Endothelial cell of umbilical vein (primary cell): Measurements from ENCODE around the gene TPM2. TPM values are rescaled to one million over a fixed set of nuclear protein-coding genes. Genes with fewer than 3 reads are reported as not detected.

Experiments used
- BruUV-seq: library from RNA; stranded (reverse); fragments of 400-500 nt; replicated peaks from 2 replicates; lab custom pipeline; 2021; lab: Mats Ljungman, UMichigan
- CTCF ChIA-PET: fragments of 300-600, 350-600 bp; sonication (Branson Sonifier 250); formaldehyde crosslinking; loops from one replicate; lab custom pipeline; 2021; ENCODE audit warnings: antibody characterized with exemption, inconsistent platforms; lab: Charles Lee
- POLR2A ChIA-PET: fragments of 300-600, 350-600 bp; sonication (Branson Sonifier 250); formaldehyde crosslinking; loops from one replicate; lab custom pipeline; 2021; ENCODE audit warnings: antibody characterized with exemption, inconsistent platforms; lab: Charles Lee
- DNase-seq: peaks from one replicate; pipeline ENCODE4 v3.0.0-alpha.2; 2011; ENCODE audit warnings: low read depth, low spot score
- FAIRE-seq: peaks from 2 replicates; lab custom pipeline; 2011; peaks lifted over from hg19 to GRCh38; lab: Jason Lieb, UNC
- H2AFZ ChIP-seq: 2 replicates; pipeline ENCODE4 v1.6.0; 2012; ENCODE audit warnings: low read depth, low read length, control low read depth, inconsistent platforms
- H3K27ac ChIP-seq: 2 replicates; pipeline ENCODE4 v1.5.1; 2011; ENCODE audit warnings: low read depth, mild to moderate bottlenecking, control low read depth, low read length, moderate library complexity; ENCODE audit not compliant: insufficient read depth
- H3K27me3 ChIP-seq, 2 experiments: 2 replicates each; pipeline versions ENCODE4 v1.6.0 to v1.6.1; 2011; ENCODE audit warnings: low read length in 2 of 2, mixed read lengths in 1 of 2; ENCODE audit not compliant: control insufficient read depth in 2 of 2, insufficient read depth in 2 of 2
- H3K36me3 ChIP-seq, 2 experiments: 2 replicates in 1 of 2; 3 replicates in 1 of 2; pipeline ENCODE4 v1.5.1; 2011; ENCODE audit warnings: low read length in 2 of 2, mild to moderate bottlenecking in 1 of 2, moderate library complexity in 1 of 2; ENCODE audit not compliant: control insufficient read depth in 2 of 2, insufficient read depth in 2 of 2; ENCODE audit errors: extremely low read depth in 1 of 2
- H3K4me1 ChIP-seq: 3 replicates; pipeline ENCODE4 v1.5.1; 2011; ENCODE audit warnings: mild to moderate bottlenecking, low read length; ENCODE audit not compliant: control insufficient read depth, insufficient read depth; ENCODE audit errors: extremely low read depth
- H3K4me2 ChIP-seq: 2 replicates; pipeline ENCODE4 v1.6.1; 2011; ENCODE audit warnings: low read length, control low read depth, mixed read lengths; ENCODE audit not compliant: insufficient read depth
- H3K4me3 ChIP-seq, 3 experiments: fragments of 200-600 bp in 1 of 3; sonication (generic), shearing (Covaris generic) in 1 of 3; replicated peaks in 1 of 3; 2 replicates each; pipeline ENCODE4 v1.5.1; 2011 to 2016; ENCODE audit warnings: control low read depth in 3 of 3, low read length in 3 of 3, mild to moderate bottlenecking in 2 of 3, inconsistent platforms in 1 of 3, low read depth in 1 of 3, moderate library complexity in 1 of 3; ENCODE audit not compliant: insufficient read depth in 1 of 3
- H3K79me2 ChIP-seq: 2 replicates; pipeline ENCODE4 v1.6.0; 2012; ENCODE audit warnings: low read length, inconsistent platforms; ENCODE audit not compliant: control insufficient read depth, insufficient read depth
- H3K9ac ChIP-seq: replicated peaks from 2 replicates; pipeline ENCODE3; 2011; ENCODE audit warnings: low read length, control low read depth; ENCODE audit not compliant: insufficient read depth; ENCODE audit errors: extremely low read depth
- H3K9me1 ChIP-seq: replicated peaks from 3 replicates; pipeline ENCODE4 v1.6.0; 2011; ENCODE audit warnings: mild to moderate bottlenecking, low read length; ENCODE audit not compliant: control insufficient read depth, insufficient read depth; ENCODE audit errors: extremely low read depth
- H3K9me3 ChIP-seq: replicated peaks from 2 replicates; pipeline ENCODE4 v1.5.1; 2012; ENCODE audit warnings: low read length, inconsistent platforms; ENCODE audit not compliant: control insufficient read depth, insufficient read depth
- H4K20me1 ChIP-seq: replicated peaks from 2 replicates; pipeline ENCODE3; 2011; ENCODE audit warnings: mild to moderate bottlenecking, low read length; ENCODE audit not compliant: control insufficient read depth, insufficient read depth; ENCODE audit errors: extremely low read depth
- CTCF ChIP-seq, 2 donors: IDR thresholded peaks; 1 replicate in 1 of 2; 2 replicates in 1 of 2; pipeline ENCODE4 v1.5.1; 2011; ENCODE audit warnings: low read length in 2 of 2, mild to moderate bottlenecking in 2 of 2, moderate library complexity in 2 of 2, control low read depth in 1 of 2, inconsistent platforms in 1 of 2, low read depth in 1 of 2; ENCODE audit not compliant: insufficient read depth in 1 of 2; ENCODE audit errors: extremely low read depth in 1 of 2
- EZH2 ChIP-seq: IDR thresholded peaks from 2 replicates; pipeline ENCODE4 v1.6.1; 2012; ENCODE audit warnings: borderline replicate concordance, low read depth, mild to moderate bottlenecking, moderate library complexity, low read length, inconsistent platforms; ENCODE audit not compliant: severe bottlenecking
- GATA2 ChIP-seq: IDR thresholded peaks from 2 replicates; pipeline ENCODE4 v1.7.0; 2011; ENCODE audit warnings: low read depth, mild to moderate bottlenecking, moderate library complexity, mixed read lengths, low read length; ENCODE audit not compliant: insufficient read length, insufficient read depth
- JUN ChIP-seq: IDR thresholded peaks from 2 replicates; pipeline ENCODE4 v1.6.1; 2011; ENCODE audit warnings: borderline replicate concordance, low read depth; ENCODE audit not compliant: insufficient read length, insufficient read depth
- MYC ChIP-seq: IDR thresholded peaks from one replicate; pipeline ENCODE4 v1.6.1; 2011; ENCODE audit warnings: mild to moderate bottlenecking, low read depth, low read length
- POLR2AphosphoS5 ChIP-seq: IDR thresholded peaks from 2 replicates; pipeline ENCODE4 v1.6.1; 2012; ENCODE audit warnings: low read depth, mild to moderate bottlenecking, control low read depth, low read length, moderate library complexity; ENCODE audit not compliant: insufficient read depth
- dilution Hi-C: fragments of 300-500 bp; cut with MboI; formaldehyde crosslinking; loops from one replicate; pipeline ENCODE4 v1.15.0; 2019; ENCODE audit warnings: low sequenced_read_pairs; ENCODE audit not compliant: extremely low pct_ligation_motif_present
- intact Hi-C: fragments of 100-400 bp; cut with micrococcal nuclease; formaldehyde crosslinking; loops from one replicate; pipeline ENCODE4 v1.10.0; 2022
- polyA plus RNA-seq, 4 experiments: library from polyadenylated mRNA; depleted of rRNA in 3 of 4; stranded (reverse) in 3 of 4; unstranded in 1 of 4; fragments of >200 nt; gene quantifications; 2 replicates each; pipeline versions ENCODE4 v1.2.1 to v1.2.3, GENCODE V29; 2011 to 2012; ENCODE audit warnings: missing spikeins in 1 of 4
- total RNA-seq: library from RNA; stranded (reverse); gene quantifications from 2 replicates; pipeline ENCODE4 v1.2.3, GENCODE V29; 2021

Gene TPM2
- total and polyA plus RNA-seq, 2 donors (not counting 3 experiments of a cell fraction or from before 2014, with no cell fraction given): 144 to 279 TPM

GRCh38 chr9:35686222-35687203 is 3.2 kb downstream of the TPM2 start:
- Histone ChIP-seq H3K4me2 (no peak overlapping the region), H3K9me3 (no peaks in the 10 kb centered on the region), H3K27me3 (no peaks in the 10 kb centered on the region), H3K9me1 (no peaks in the 10 kb centered on the region), H3K27ac (no peak overlapping the region), H3K9ac (no peak overlapping the region), H2AFZ (no peak overlapping the region), H3K36me3 (peaks cover 8 to 26% of the 10 kb centered on the region in 2 experiments), H4K20me1 (no peaks in the 10 kb centered on the region), H3K79me2 (peaks cover 36% of the 10 kb centered on the region), H3K4me3 (no peak overlapping the region), H3K4me1 (peaks cover 28% of the 10 kb centered on the region)
- BruUV-seq: no TSS peak
- POLR2A ChIA-PET: no interaction called here
- TF ChIP-seq GATA2: no peak
- TF ChIP-seq POLR2AphosphoS5: no peak
- no peak for TF ChIP-seq MYC
- TF ChIP-seq EZH2: no peak
- TF ChIP-seq JUN: no peak
- dilution Hi-C loops (no loop called here), intact Hi-C loops (no loop called here)
- DNase-seq (no peak), FAIRE-seq (peak; percentile 33)
- CTCF ChIA-PET: interaction anchor here (1.1 to 13.5 kb wide), 3 partner anchors 8 to 25 kb away, joined by 3 to 227 read pairs (median 26); partner anchors contain the start of genes ARHGEF39, CCDC107 and RMRP

GRCh38 chr9:35685506-35685905 is 4.2 kb downstream of the TPM2 start:
- peaks cover 8 to 26% of the 10 kb centered on the region in 2 experiments for H3K36me3 ChIP-seq
- dilution Hi-C loops (no loop called here), intact Hi-C loops (no loop called here)
- no peaks in the 10 kb centered on the region for H3K9me1 ChIP-seq
- no peaks in the 10 kb centered on the region for H3K9me3 ChIP-seq
- no peaks in the 10 kb centered on the region for H3K27me3 ChIP-seq
- no peak for TF ChIP-seq CTCF (IDR thresholded peaks at IDR 0.05; ENCODE audit: extremely low read depth in 1 of 2, insufficient read depth in 1 of 2, low read depth in 1 of 2, low read length in 2 of 2)
- no peak overlapping the region for H3K9ac ChIP-seq
- POLR2A ChIA-PET: no interaction called here
- peaks cover 24% of the 10 kb centered on the region for H3K4me1 ChIP-seq
- BruUV-seq: no TSS peak
- H4K20me1 ChIP-seq: no peaks in the 10 kb centered on the region
- CTCF ChIA-PET: interaction anchor here (1.0 to 4.1 kb wide), 2 partner anchors 9 to 11 kb away, joined by 4 to 26 read pairs; no protein-coding TSS in a partner anchor
- H3K4me2 ChIP-seq: no peak overlapping the region
- H2AFZ ChIP-seq: no peak overlapping the region
- FAIRE-seq (no peak), DNase-seq (no peak)
- peaks cover 36% of the 10 kb centered on the region for H3K79me2 ChIP-seq
- H3K27ac ChIP-seq: no peak overlapping the region
- H3K4me3 ChIP-seq: no peak overlapping the region
